Fibroblast of skin of back (primary cell): ENCODE results near the gene BAZ2B. TPM values are rescaled to one million over a fixed set of nuclear protein-coding genes. Genes with fewer than 3 reads are reported as not detected.
A peak's percentile ranks its signal among the peaks of the same experiment; 100 is the strongest.
"Not testable (repeated sequence)": the region's sequence is repeated elsewhere in the genome, so short reads cannot be mapped to it uniquely, and the experiment has no call there.

Source experiments
- DNase-seq: peaks from one replicate; pipeline ENCODE4 v3.0.0-alpha.2; 2013
- polyA plus RNA-seq, 2 experiments: library from polyadenylated mRNA; unstranded; fragments of 120-200 nt; gene quantifications; one replicate each; pipeline ENCODE4 v1.2.1, GENCODE V29; 2013; ENCODE audit not compliant: insufficient read length in 2 of 2

Gene BAZ2B
- polyA plus RNA-seq (2013, experiment 1 of 2; ENCODE audit: insufficient read length), result 7.6 TPM
- polyA plus RNA-seq (2013, experiment 2 of 2; ENCODE audit: insufficient read length), result 11.8 TPM

DNA sequence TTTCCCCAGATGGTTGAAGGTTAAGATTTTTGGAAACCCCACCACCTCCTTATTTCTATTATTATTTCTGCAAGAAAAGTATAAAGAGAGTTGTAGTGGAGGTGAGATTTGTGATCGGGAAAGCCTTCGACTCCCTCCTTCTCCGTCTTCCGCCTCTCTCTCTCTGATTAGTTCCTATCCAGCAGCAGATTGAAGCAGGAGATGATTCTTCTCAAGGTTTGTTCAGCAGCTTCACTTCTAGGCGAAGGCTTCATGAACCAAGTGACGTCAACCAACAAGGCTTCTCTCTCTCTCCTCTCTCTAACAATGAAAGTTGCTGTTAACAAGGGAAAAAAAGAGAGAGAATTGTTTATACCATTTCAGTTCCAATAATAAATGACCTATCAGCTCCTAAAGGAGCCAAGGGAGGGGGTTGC is at the start of gene BAZ2B:
BAZ2B (minus strand) TSS at position 263 of the 416 bp plus-strand sequence. CDS start 137,829 bp downstream, outside the sequence.
- peak; percentile 82 for DNase-seq

DNA sequence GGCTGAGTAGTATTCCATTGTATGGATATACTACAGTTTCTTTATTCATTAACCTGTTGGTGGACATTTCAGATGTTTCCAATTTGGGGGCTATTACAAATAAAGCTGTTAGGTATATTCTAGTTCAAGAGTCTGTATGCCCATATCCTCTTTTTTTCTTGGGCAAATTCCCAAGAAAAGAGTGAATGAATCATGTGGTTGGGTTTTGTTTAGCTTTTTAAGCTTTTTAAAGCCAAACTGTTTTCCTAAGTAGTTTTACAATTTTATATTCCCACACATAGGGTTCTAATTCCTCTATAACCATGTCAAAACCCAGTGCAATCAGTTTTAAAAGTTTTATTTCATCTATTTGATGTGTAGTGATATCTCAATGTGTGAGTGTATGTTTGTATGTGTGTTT is 44.9 kb upstream of the BAZ2B start:
- DNase-seq, result peak; percentile 39

DNA sequence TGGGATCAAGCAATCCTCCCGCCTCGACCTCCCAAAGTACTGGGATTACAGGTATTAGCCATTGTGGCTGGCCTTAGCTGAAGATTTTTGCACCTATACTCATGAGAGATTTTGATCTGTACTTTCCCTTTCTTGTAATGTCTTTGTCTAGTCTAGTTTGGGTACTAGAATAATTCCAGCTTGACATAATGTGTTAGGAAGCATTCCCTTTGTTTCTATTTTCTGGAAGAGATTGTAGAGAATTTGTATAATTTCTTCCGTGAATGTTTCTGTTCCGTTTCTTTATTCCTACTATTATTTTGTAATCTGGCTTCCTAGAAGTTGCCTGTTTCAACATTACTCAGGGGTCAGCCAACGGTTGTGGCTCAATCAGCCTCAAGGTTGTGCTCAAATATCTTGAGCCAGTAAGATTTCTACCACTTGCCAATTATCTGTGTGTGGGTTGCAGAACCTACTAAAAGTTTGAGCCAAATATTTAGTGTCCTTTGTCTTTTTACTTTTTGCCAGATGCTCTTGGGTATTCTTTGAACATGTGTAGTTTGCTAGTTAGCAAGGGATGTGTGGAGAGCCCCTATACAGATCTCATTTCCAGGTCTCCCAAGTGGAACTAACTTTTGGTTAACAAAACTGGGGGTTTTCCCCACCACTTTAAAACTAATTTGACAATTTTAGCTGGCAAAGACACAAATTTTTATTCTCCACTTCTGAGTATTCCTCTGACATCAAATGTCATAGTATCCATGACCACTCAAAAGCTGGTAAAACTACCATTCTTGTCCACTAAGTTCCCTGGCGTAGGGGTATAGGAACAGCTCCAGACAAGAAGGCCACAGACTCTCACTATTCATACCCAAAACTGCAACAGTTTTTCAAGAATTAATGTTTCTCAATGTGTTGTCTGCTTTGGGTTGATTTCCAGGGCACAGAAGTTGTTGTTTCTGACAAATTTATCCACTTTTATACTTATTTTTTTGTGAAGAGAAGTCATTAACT is 42.8 kb upstream of the BAZ2B start:
- DNase-seq, result no peak

GRCh38 chr2:159653962-159654361 is 37.6 kb upstream of the BAZ2B start:
- no peak for DNase-seq

GRCh38 chr2:159651884-159652283 is 35.5 kb upstream of the BAZ2B start:
- no peak for DNase-seq

DNA sequence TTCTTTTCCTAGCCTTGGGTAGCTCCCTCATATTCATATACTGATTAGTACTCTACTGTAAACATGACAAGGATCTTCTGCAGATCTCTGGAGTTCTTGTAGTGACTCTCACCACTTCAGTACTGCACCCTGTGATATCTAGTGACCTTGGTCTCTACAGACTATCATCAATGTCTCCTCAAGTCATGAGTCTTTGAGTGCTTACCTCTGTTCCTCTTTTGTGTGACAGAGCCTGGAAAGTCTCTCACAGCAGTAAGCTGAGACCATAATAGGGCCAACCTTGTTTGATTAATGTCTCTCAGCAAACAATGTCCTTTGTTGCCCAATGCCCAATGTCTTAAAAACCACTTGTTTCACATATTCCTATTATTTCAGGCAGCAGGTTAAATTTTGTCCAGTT is 34.2 kb upstream of the BAZ2B start:
- DNase-seq, result no peak

DNA sequence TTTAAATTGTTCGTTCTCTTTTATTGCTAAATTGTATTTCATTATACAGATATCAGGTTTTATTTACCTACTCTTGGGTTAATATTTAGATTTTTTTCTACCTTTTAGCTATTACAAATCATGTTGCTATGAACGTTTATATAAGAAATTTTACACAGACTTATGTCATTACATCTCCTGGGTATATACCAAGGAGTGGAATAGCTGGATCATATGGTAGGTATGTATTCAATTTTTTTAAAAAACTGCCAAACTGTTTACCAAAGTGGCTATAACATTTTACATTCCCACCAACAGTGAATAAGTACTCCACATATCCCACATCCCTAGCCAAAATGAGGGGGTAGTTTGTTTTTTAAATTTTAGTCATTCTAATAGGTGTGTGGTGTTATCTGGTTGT is 32.3 kb upstream of the BAZ2B start:
- peak; percentile 4 for DNase-seq

DNA sequence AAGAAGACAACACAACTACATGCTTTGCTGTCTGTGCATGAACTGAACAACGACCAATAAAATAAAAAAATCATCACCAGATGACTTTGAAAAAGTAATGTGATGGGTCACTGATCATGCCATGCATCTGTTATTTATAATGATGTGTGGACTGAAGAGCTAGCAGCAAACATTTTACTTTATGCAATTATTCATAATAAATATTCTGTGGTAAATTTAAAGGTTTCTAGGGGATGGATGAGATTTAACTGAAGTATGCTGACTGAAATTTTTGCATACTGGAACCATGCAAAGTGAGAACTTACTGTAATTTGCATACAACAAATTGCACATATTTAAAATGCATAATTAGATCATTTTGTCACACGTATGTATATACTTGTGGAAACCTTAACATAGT is 31.3 kb upstream of the BAZ2B start:
- no peak for DNase-seq

GRCh38 chr2:159640176-159640575 is 23.8 kb upstream of the BAZ2B start:
- peak; percentile 8 for DNase-seq

DNA sequence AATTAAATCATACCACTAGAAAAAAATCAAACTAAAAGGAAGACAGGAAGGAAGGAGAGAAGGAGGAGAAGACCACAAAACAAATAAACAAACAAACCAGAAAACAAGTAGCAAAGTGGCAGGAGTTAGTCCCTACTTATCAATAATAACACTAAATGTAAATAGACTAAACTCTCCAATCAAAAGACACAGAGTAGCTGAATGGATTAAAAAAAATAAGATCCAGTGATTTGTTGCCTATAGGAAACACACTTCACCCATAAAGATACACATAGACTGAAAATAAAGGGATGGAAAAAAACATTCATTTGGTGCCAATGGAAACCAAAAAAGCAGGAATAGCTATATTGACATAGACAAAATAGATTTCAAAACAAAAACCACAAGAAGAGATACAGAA is 23.4 kb upstream of the BAZ2B start:
- DNase-seq, result no peak

DNA sequence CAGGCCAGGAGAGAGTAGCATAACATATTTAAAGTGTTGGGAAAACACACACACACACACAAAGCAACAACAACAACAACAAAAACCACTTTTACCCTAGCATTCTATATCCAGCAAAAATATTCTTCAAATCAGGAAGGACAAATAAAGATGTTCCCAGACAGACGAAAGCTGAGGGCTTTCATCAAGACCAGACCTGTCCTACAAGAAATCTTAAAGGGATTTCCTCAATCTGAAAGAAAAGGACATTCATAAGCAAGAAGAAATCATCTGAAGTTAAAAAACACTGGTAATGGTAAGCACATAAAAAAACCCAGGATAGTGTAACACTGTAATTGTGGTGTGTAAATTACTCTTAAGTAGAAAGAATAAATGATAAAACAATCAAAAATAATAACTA is 22.7 kb upstream of the BAZ2B start:
- no peak for DNase-seq

DNA sequence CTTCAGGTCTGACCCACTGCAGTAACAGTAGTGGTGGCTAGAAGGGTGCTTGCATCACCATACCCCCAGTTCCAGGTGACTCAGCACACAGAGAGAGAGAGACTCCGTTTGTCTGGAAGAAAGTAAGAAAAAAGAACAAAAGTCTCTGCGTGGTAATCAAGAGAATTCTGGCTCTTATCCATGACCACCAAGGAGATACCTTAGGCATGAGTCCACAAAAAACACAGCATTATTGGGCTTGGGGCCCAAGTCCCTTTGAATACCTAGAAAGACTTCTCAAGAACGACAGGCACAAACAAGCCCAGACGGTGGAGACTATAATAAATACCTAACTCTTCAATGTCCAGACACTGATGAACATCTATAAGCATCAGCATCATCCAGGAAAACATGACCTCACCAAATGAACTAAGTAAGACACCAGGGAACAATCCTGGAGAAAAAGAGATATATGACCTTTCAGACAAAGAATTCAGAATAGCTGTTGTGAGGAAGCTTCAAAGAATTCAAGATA is 21.7 kb upstream of the BAZ2B start:
- DNase-seq, result peak; percentile 61

- DNase-seq, result no peak
Observed at GRCh38 chr2:159637240-159637639, 20.9 kb upstream of the BAZ2B start.

- DNase-seq, result peak; percentile 25
Observed at GRCh38 chr2:159635006-159635789, 18.9 kb upstream of the BAZ2B start.

- no peak for DNase-seq
Observed at GRCh38 chr2:159633219-159633618, 16.9 kb upstream of the BAZ2B start.

DNA sequence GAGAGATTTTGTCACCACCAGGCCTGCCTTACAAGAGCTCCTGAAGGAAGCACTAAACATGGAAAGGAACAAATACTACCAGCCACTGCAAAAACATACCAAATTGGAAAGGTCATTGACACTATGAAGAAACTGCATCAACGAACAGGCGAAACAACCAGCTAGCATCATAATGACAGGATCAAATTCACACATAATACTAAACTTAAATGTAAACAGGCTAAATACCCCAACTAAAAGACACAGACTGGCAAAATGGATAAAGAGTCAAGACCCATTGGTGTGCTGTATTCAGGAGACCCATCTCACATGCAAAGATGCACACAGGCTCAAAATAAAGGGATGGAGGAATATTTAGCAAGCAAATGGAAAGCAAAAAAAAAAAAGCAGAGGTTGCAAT is 9.3 kb upstream of the BAZ2B start:
- not testable (repeated sequence) for DNase-seq

GRCh38 chr2:159623436-159623835 is 7.1 kb upstream of the BAZ2B start:
- no peak for DNase-seq

GRCh38 chr2:159622966-159623365 is 6.6 kb upstream of the BAZ2B start:
- DNase-seq, result no peak

DNA sequence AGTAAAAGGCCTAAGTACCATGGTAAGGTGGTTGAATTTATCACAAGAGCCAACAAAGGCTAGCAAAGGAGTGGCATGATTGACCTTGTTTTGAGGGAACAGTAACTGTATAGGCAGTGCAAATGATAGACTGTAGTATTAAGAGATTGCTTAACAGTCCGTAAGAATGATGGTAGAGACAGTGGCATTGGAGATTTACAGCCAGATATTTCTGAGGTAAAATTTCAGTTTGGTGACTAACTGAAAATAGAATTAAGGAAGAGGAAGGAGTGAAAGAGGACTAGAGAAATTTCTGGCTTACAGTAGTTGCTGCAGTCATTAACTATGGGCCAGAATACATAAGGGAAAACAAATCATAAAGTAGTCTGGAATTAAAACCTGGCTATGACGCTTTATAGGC is 4.4 kb upstream of the BAZ2B start:
- DNase-seq, result no peak

GRCh38 chr2:159617646-159618045 is 1.3 kb upstream of the BAZ2B start:
- DNase-seq, result no peak

DNA sequence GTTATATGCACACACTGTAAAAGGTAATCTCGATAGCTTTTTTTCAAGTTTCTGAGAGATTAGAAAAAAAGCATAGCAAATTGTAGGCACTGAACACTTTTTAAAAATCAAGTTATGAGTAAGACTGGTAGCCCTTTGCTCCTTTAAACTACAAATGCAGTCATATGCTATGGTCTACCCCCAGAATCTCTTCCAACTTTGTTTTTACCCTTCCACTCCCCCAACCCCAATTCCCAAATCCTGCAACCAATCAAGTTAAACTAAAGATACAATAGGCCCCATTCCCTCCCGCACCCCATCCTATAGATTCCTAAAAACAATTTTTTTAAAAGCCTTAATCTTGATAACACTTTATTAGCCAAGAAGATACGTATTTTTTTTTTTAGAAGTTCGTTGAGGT is 752 bp upstream of the BAZ2B start:
- no peak for DNase-seq

DNA sequence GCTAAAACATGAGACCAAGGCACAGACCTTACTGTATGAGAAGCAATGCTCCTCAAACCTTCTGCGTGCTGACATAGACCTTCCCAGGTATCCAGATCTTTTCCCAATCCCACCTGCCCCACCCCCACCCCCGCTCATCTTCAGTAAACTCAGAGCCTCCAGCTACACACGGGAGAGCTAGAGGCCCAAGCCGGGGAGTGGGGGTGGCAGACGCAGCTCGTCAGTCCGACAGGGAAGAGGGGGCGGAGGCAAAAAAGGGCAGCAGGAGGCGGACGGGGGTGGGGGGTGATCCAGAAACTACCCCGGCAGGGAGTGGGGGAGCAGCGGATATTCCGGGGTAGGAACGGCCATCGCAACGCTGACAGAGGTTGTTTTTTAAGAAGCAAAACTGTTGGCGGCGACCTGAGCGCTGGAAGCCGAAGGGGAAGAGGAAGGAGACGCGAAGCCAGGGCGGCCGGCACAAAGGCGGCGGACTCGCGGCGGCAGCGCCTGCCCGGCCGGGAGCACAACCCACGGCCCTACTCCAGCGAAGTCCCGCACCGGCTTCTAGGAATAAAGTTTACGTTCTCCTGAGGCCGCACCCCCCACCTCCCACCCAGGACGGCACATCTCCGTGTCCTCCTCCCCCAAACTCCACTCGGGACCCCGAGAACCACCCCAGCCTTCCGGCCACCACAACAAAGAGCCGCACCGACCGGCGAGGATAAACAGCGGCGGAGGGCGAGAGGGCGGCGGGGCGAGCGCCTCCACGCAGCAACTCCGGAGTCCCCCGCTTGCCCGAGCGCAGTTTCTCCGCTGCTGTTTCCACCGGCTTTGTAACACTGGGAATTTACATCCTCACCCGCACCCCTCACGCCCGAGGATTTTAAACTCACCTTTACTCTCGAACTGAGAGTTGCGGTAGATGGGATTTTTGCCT is 722 bp downstream of the BAZ2B start:
- peak; percentile 92 for DNase-seq
